Suppressor macrophage (primary cell): ENCODE data around the gene ZBTB24.

ENCODE experiments used
- DNase-seq, 4 experiments: peaks; one replicate each; pipeline ENCODE4 v3.0.0-alpha.2; 2020 to 2022

The ZBTB24 gene

GRCh38 chr6:109498936-109499335 is 15.9 kb upstream of the ZBTB24 start:
- DNase-seq, result no peak

GRCh38 chr6:109498052-109498451 is 15.0 kb upstream of the ZBTB24 start:
- no peak for DNase-seq

- no peak for DNase-seq
Measured at GRCh38 chr6:109496036-109496772, 13.2 kb upstream of the ZBTB24 start.

GRCh38 chr6:109493865-109494264 is 10.8 kb upstream of the ZBTB24 start:
- peak; percentile 29 to 70 (median 57) for DNase-seq

- peak in 3 of 4 experiments; percentile 26 to 40 (median 26) for DNase-seq
Measured at GRCh38 chr6:109491207-109491938, 8.4 kb upstream of the ZBTB24 start.

GRCh38 chr6:109490713-109491112 is 7.7 kb upstream of the ZBTB24 start:
- DNase-seq, result no peak

GRCh38 chr6:109488001-109488400 is 5.0 kb upstream of the ZBTB24 start:
- no peak for DNase-seq

- no peak for DNase-seq
Measured at GRCh38 chr6:109486068-109486467, 3.0 kb upstream of the ZBTB24 start.

GRCh38 chr6:109485266-109485935 is 2.4 kb upstream of the ZBTB24 start:
- no peak for DNase-seq

- DNase-seq, result no peak
Measured at GRCh38 chr6:109484122-109484521, 1.1 kb upstream of the ZBTB24 start.

- no peak for DNase-seq
Measured at GRCh38 chr6:109483735-109484057, 677 bp upstream of the ZBTB24 start.

- no peak for DNase-seq
Measured at GRCh38 chr6:109480993-109481480, 2.0 kb downstream of the ZBTB24 start.

- DNase-seq, result no peak
Measured at GRCh38 chr6:109478841-109479624, 4.0 kb downstream of the ZBTB24 start.

GRCh38 chr6:109478222-109478805 is 4.7 kb downstream of the ZBTB24 start:
- DNase-seq, result no peak

GRCh38 chr6:109477725-109478124 is 5.3 kb downstream of the ZBTB24 start:
- no peak for DNase-seq

- DNase-seq, result no peak
Measured at GRCh38 chr6:109477184-109477583, 5.8 kb downstream of the ZBTB24 start.

GRCh38 chr6:109475625-109476024 is 7.4 kb downstream of the ZBTB24 start:
- DNase-seq, result no peak

- no peak for DNase-seq
Measured at GRCh38 chr6:109474995-109475394, 8.0 kb downstream of the ZBTB24 start.

- no peak for DNase-seq
Measured at GRCh38 chr6:109473120-109473519, 9.9 kb downstream of the ZBTB24 start.

GRCh38 chr6:109472132-109472995 is 10.7 kb downstream of the ZBTB24 start:
- DNase-seq, result peak in 1 of 4 experiments; percentile 13

- DNase-seq, result no peak
Measured at GRCh38 chr6:109471105-109471810, 11.8 kb downstream of the ZBTB24 start.
